HCT116 (cell line): ENCODE data around the gene KLF11.

Experiments used
- CTCF ChIP-seq, 3 experiments: fragments of 200-600 bp in 1 of 3; sonication (generic) in 1 of 3; IDR thresholded peaks in 2 of 3; conservative IDR thresholded peaks in 1 of 3; 2 replicates each; pipeline ENCODE4 v1.5.1; 2012 to 2017; ENCODE audit warnings: low read depth in 2 of 3, low read length in 2 of 3, antibody characterized with exemption in 1 of 3, borderline replicate concordance in 1 of 3, control low read depth in 1 of 3, mild to moderate bottlenecking in 1 of 3, mixed read lengths in 1 of 3, mixed run types in 1 of 3, moderate library complexity in 1 of 3; ENCODE audit not compliant: insufficient read depth in 1 of 3
- POLR2A ChIP-seq: IDR thresholded peaks from 2 replicates; pipeline ENCODE4 v1.7.0; 2011; ENCODE audit warnings: borderline replicate concordance; ENCODE audit not compliant: insufficient read depth, insufficient read length; ENCODE audit errors: extremely low read depth
- POLR2AphosphoS5 ChIP-seq: IDR thresholded peaks from 2 replicates; pipeline ENCODE4 v1.6.1; 2011; ENCODE audit warnings: mild to moderate bottlenecking, low read depth, low read length, moderate library complexity
- SP1 ChIP-seq: IDR thresholded peaks from 2 replicates; pipeline ENCODE4 v1.6.1; 2012; ENCODE audit warnings: low read depth
- ZNF274 ChIP-seq: fragments of 200-500 bp; sonication (Bioruptor generic); IDR thresholded peaks from 2 replicates; pipeline ENCODE4 v1.6.1; 2014; ENCODE audit warnings: mild to moderate bottlenecking, low read depth, low read length, inconsistent platforms

- no peak for TF ChIP-seq SP1
- no peak for TF ChIP-seq ZNF274
- no peak for TF ChIP-seq CTCF (IDR thresholded peaks at IDR 0.05 in 2 of 3, conservative IDR thresholded peaks at IDR 0.05 in 1 of 3; ENCODE audit: borderline replicate concordance in 1 of 3, insufficient read depth in 1 of 3, low read depth in 2 of 3, low read length in 2 of 3)
- no peak for TF ChIP-seq POLR2A
- no peak for TF ChIP-seq POLR2AphosphoS5
Observed at GRCh38 chr2:10038716-10039115, 4.6 kb upstream of the KLF11 start.
